HEK293T (cell line): Measurements from ENCODE around the gene PLOD2.

Source experiments
- ARNT ChIP-seq: fragments of 450-650 bp; IDR thresholded peaks from 2 replicates; pipeline ENCODE4 v1.6.1; 2017; ENCODE audit warnings: mild to moderate bottlenecking
- BHLHE40 ChIP-seq: fragments of 450-650 bp; IDR thresholded peaks from 2 replicates; pipeline ENCODE4 v1.6.1; 2016; ENCODE audit warnings: mild to moderate bottlenecking, moderate library complexity, borderline replicate concordance
- ELF4 ChIP-seq: fragments of 450-650 bp; IDR thresholded peaks from 2 replicates; pipeline ENCODE4 v1.6.1; 2017; ENCODE audit warnings: antibody characterized with exemption
- FOXA1 ChIP-seq: fragments of 450-650 bp; IDR thresholded peaks from 2 replicates; pipeline ENCODE4 v1.6.1; 2016; ENCODE audit warnings: mild to moderate bottlenecking
- FOXM1 ChIP-seq: fragments of 450-650 bp; IDR thresholded peaks from 2 replicates; pipeline ENCODE4 v1.6.1; 2017; ENCODE audit warnings: mild to moderate bottlenecking, borderline replicate concordance
- HDGF ChIP-seq: fragments of 450-650 bp; IDR thresholded peaks from 2 replicates; pipeline ENCODE4 v1.6.1; 2017; ENCODE audit warnings: antibody characterized with exemption, borderline replicate concordance
- LEF1 ChIP-seq: fragments of 450-650 bp; IDR thresholded peaks from 2 replicates; pipeline ENCODE4 v1.6.1; 2017; ENCODE audit warnings: mild to moderate bottlenecking, borderline replicate concordance
- NFRKB ChIP-seq: fragments of 450-650 bp; IDR thresholded peaks from 2 replicates; pipeline ENCODE4 v1.6.1; 2016; ENCODE audit warnings: mild to moderate bottlenecking, moderate library complexity
- SP1 ChIP-seq: fragments of 450-650 bp; IDR thresholded peaks from 2 replicates; pipeline ENCODE4 v1.6.1; 2017
- SUZ12 ChIP-seq: fragments of 450-650 bp; IDR thresholded peaks from 2 replicates; pipeline ENCODE4 v1.6.1; 2016; ENCODE audit warnings: mild to moderate bottlenecking
- TARDBP ChIP-seq: fragments of 450-650 bp; IDR thresholded peaks from 2 replicates; pipeline ENCODE4 v1.6.1; 2016
- ZNF384 ChIP-seq: fragments of 450-650 bp; IDR thresholded peaks from 2 replicates; pipeline ENCODE4 v1.6.1; 2016

- TF ChIP-seq SP1 (no peak), FOXA1 (no peak), LEF1 (no peak), HDGF (no peak), BHLHE40 (no peak), ARNT (no peak), ELF4 (no peak), SUZ12 (no peak), TARDBP (no peak), NFRKB (no peak), ZNF384 (no peak), FOXM1 (no peak)
Observed at GRCh38 chr3:146019508-146019907, 141.5 kb downstream of the PLOD2 start.
